ENCODE results near the gene CENPB.

Gene CENPB

GRCh38 chr20:3787324-3788014 is 929 bp upstream of the CENPB start:
- DNase-seq: no peak

GRCh38 chr20:3786126-3786484 is 435 bp downstream of the CENPB start:
- peak; percentile 39 for DNase-seq

- DNase-seq: no peak
Measured at GRCh38 chr20:3785240-3786125, 1.1 kb downstream of the CENPB start.

- no peak for DNase-seq
Measured at GRCh38 chr20:3784863-3785239, 1.7 kb downstream of the CENPB start.

GRCh38 chr20:3784216-3784853 is 2.2 kb downstream of the CENPB start:
- DNase-seq: no peak

GRCh38 chr20:3783511-3784195 is 2.9 kb downstream of the CENPB start:
- no peak for DNase-seq

- DNase-seq: no peak
Measured at GRCh38 chr20:3783068-3783489, 3.5 kb downstream of the CENPB start.

- no peak for DNase-seq
Measured at GRCh38 chr20:3782597-3782996, 3.9 kb downstream of the CENPB start.

- peak; percentile 24 for DNase-seq
Measured at GRCh38 chr20:3781153-3781910, 5.2 kb downstream of the CENPB start, which contains the start of gene SPEF1. Gene SPEF1, minus strand, starts transcription at chr20:3781448. Its CDS starts 161 bp downstream, at chr20:3781287.

- DNase-seq: no peak
Measured at GRCh38 chr20:3778976-3779375, 7.6 kb downstream of the CENPB start.

- DNase-seq: peak; percentile 28
Measured at GRCh38 chr20:3777716-3778629, 8.6 kb downstream of the CENPB start.

- DNase-seq: no peak
Measured at GRCh38 chr20:3777381-3777715, 9.2 kb downstream of the CENPB start.

- DNase-seq: no peak
Measured at GRCh38 chr20:3775457-3776108, 11.0 kb downstream of the CENPB start.

GRCh38 chr20:3771552-3772058 is 14.9 kb downstream of the CENPB start:
- no peak for DNase-seq

- DNase-seq: peak; percentile 80
Measured at GRCh38 chr20:3768342-3769130, 18.0 kb downstream of the CENPB start.

GRCh38 chr20:3767427-3768341 is 18.9 kb downstream of the CENPB start, which contains the start of gene ADISSP:
Gene ADISSP, minus strand, starts transcription at chr20:3767753. Its CDS starts 7,653 bp downstream, at chr20:3760100.
- peak; percentile 95 for DNase-seq

GRCh38 chr20:3767110-3767426 is 19.5 kb downstream of the CENPB start:
- DNase-seq: no peak

- no peak for DNase-seq
Measured at GRCh38 chr20:3766422-3767109, 20.0 kb downstream of the CENPB start.

All from activated CD4-positive, alpha-beta T cell treated with anti-CD3 and anti-CD28 coated beads, Interleukin-2, amount 50 U/mL, for 1 hour (primary cell).